Liver (tissue), 9 donors: ENCODE data around the gene USP48. TPM values are rescaled to one million over a fixed set of nuclear protein-coding genes. Genes with fewer than 3 reads are reported as not detected.

ENCODE experiments used
- DNase-seq: peaks from one replicate; pipeline ENCODE4 v3.0.0-alpha.2; 2017; ENCODE audit warnings: low spot score
- H3K27ac ChIP-seq, 2 donors: one replicate each; pipeline ENCODE4 v1.7.0; 2013; ENCODE audit warnings: inconsistent platforms in 2 of 2, low read length in 2 of 2, control low read depth in 1 of 2, low read depth in 1 of 2, mild to moderate bottlenecking in 1 of 2
- H3K27me3 ChIP-seq, 4 donors: one replicate each; pipeline versions ENCODE4 v1.6.1 to v1.7.0; 2013; ENCODE audit warnings: low read length in 3 of 4, inconsistent platforms in 1 of 4, mild to moderate bottlenecking in 1 of 4, moderate library complexity in 1 of 4; ENCODE audit not compliant: control insufficient read depth in 4 of 4, insufficient read depth in 4 of 4
- H3K36me3 ChIP-seq, 4 donors: one replicate each; pipeline versions ENCODE4 v1.6.1 to v1.7.0; 2013; ENCODE audit warnings: low read length in 3 of 4, mild to moderate bottlenecking in 3 of 4, low read depth in 1 of 4, moderate library complexity in 1 of 4; ENCODE audit not compliant: control insufficient read depth in 4 of 4, insufficient read depth in 3 of 4
- H3K4me1 ChIP-seq, 4 donors: one replicate each; pipeline versions ENCODE4 v1.6.1 to v1.7.0; 2013; ENCODE audit warnings: low read length in 3 of 4, mild to moderate bottlenecking in 3 of 4, moderate library complexity in 1 of 4; ENCODE audit not compliant: control insufficient read depth in 4 of 4, insufficient read depth in 4 of 4
- H3K4me3 ChIP-seq, 3 donors: one replicate each; pipeline versions ENCODE4 v1.6.1 to v1.7.0; 2013; ENCODE audit warnings: low read length in 3 of 3, control low read depth in 1 of 3, low read depth in 1 of 3, mild to moderate bottlenecking in 1 of 3
- H3K9ac ChIP-seq, 2 donors: one replicate each; pipeline ENCODE4 v1.7.0; 2013; ENCODE audit warnings: low read length in 2 of 2, mild to moderate bottlenecking in 2 of 2, moderate library complexity in 2 of 2, control low read depth in 1 of 2, low read depth in 1 of 2
- H3K9me3 ChIP-seq, 4 donors: one replicate each; pipeline versions ENCODE4 v1.6.1 to v1.7.0; 2013; ENCODE audit warnings: low read length in 3 of 4; ENCODE audit not compliant: control insufficient read depth in 4 of 4
- ATF3 ChIP-seq: IDR thresholded peaks from 2 replicates; pipeline ENCODE4 v1.6.1; 2016; ENCODE audit warnings: antibody characterized with exemption
- CTCF ChIP-seq: fragments of 150-350 bp; IDR thresholded peaks from 2 replicates; pipeline ENCODE4 v1.5.1; 2017; ENCODE audit warnings: improper control_type of control experiment, low read depth, low read length; ENCODE audit not compliant: missing input control
- EGR1 ChIP-seq, 2 donors: IDR thresholded peaks; 2 replicates each; pipeline ENCODE4 v1.6.1; 2016 to 2018; ENCODE audit warnings: antibody characterized with exemption in 2 of 2, low read depth in 2 of 2
- FOXA1 ChIP-seq: IDR thresholded peaks from 2 replicates; pipeline ENCODE4 v1.6.1; 2016; ENCODE audit warnings: antibody characterized with exemption
- FOXA2 ChIP-seq: IDR thresholded peaks from 2 replicates; pipeline ENCODE4 v1.6.1; 2016; ENCODE audit warnings: antibody characterized with exemption
- GABPA ChIP-seq, 2 donors: IDR thresholded peaks in 1 of 2; conservative IDR thresholded peaks in 1 of 2; 2 replicates each; pipeline ENCODE4 v1.6.1; 2016; ENCODE audit warnings: antibody characterized with exemption in 2 of 2, mild to moderate bottlenecking in 1 of 2, moderate library complexity in 1 of 2
- HNF4A ChIP-seq, 2 donors: conservative IDR thresholded peaks; 2 replicates each; pipeline ENCODE4 v1.6.1; 2016; ENCODE audit warnings: antibody characterized with exemption in 2 of 2, mild to moderate bottlenecking in 2 of 2
- HNF4G ChIP-seq: IDR thresholded peaks from 2 replicates; pipeline ENCODE4 v1.6.1; 2016; ENCODE audit warnings: antibody characterized with exemption
- JUND ChIP-seq, 2 donors: IDR thresholded peaks; 2 replicates each; pipeline ENCODE4 v1.6.1; 2016; ENCODE audit warnings: antibody characterized with exemption in 2 of 2
- MAX ChIP-seq: IDR thresholded peaks from 2 replicates; pipeline ENCODE4 v1.6.1; 2016; ENCODE audit warnings: antibody characterized with exemption
- NR2F2 ChIP-seq: IDR thresholded peaks from 2 replicates; pipeline ENCODE4 v1.6.1; 2016; ENCODE audit warnings: antibody characterized with exemption
- RAD21 ChIP-seq, 2 donors: IDR thresholded peaks; 2 replicates each; pipeline ENCODE4 v1.6.1; 2016; ENCODE audit warnings: antibody characterized with exemption in 2 of 2, mild to moderate bottlenecking in 2 of 2
- REST ChIP-seq: IDR thresholded peaks from 2 replicates; pipeline ENCODE4 v1.6.1; 2016; ENCODE audit warnings: antibody characterized with exemption, mild to moderate bottlenecking
- RXRA ChIP-seq, 2 donors: IDR thresholded peaks; 2 replicates each; pipeline ENCODE4 v1.6.1; 2017 to 2018; ENCODE audit warnings: antibody characterized with exemption in 2 of 2, mild to moderate bottlenecking in 1 of 2
- SP1 ChIP-seq: IDR thresholded peaks from 2 replicates; pipeline ENCODE4 v1.6.1; 2018; ENCODE audit warnings: antibody characterized with exemption, mild to moderate bottlenecking
- TAF1 ChIP-seq: conservative IDR thresholded peaks from 2 replicates; pipeline ENCODE4 v1.6.1; 2016; ENCODE audit warnings: antibody characterized with exemption, mild to moderate bottlenecking
- YY1 ChIP-seq: IDR thresholded peaks from 2 replicates; pipeline ENCODE4 v1.6.1; 2016; ENCODE audit warnings: antibody characterized with exemption, mild to moderate bottlenecking
- ZBTB33 ChIP-seq: IDR thresholded peaks from 2 replicates; pipeline ENCODE4 v1.6.1; 2016; ENCODE audit warnings: antibody characterized with exemption
- WGBS: extraction: QIAGEN DNeasy Blood & Tissue Kit; methylation state at CpG from one replicate; pipeline ENCODE4 v1.1.7; 2013; 5-methylcytosine and 5-hydroxymethylcytosine counted together
- polyA plus RNA-seq, 2 donors: library from polyadenylated mRNA; stranded (reverse) in 1 of 2; unstranded in 1 of 2; fragments of 200-250 nt in 1 of 2; fragments of >200 nt in 1 of 2; fragmentation: Nextera tagmentation in 1 of 2; extraction: Ambion mirVana in 1 of 2; gene quantifications; one replicate each; pipeline versions ENCODE4 v1.2.1 to v1.2.3, GENCODE V29; 2013 to 2015
- total RNA-seq, 2 donors: library from RNA; depleted of rRNA; stranded (reverse); fragments of >200 nt; gene quantifications; one replicate each; pipeline ENCODE4 v1.2.3, GENCODE V29; 2014
- donor health status: healthy.
- donor health status: healthy.
- donor health status: healthy.
- donor health status: healthy.
- donor health status: healthy.

USP48 gene
- total and polyA plus RNA-seq, 4 donors: 7.8 to 34.9 (median 23.1) TPM

- Histone ChIP-seq H3K36me3 (no peaks in the 10 kb centered on the region), H3K9ac (no peak overlapping the region), H3K4me3 (no peak overlapping the region), H3K27me3 (no peaks in the 10 kb centered on the region), H3K9me3 (peaks cover 0 to 7% (median 7%) of the 10 kb centered on the region in 4 donors), H3K4me1 (no peaks in the 10 kb centered on the region), H3K27ac (no peak overlapping the region)
- DNase-seq: no peak
- TF ChIP-seq FOXA2 (no peak), YY1 (no peak), MAX (no peak), NR2F2 (no peak), FOXA1 (no peak), SP1 (no peak), HNF4G (no peak), HNF4A (conservative IDR thresholded peaks at IDR 0.05) (no peak), JUND (IDR thresholded peaks at IDR 0.05) (no peak), CTCF (no peak), REST (no peak), EGR1 (IDR thresholded peaks at IDR 0.05; ENCODE audit: low read depth in 2 of 2) (no peak), ATF3 (no peak), RAD21 (IDR thresholded peaks at IDR 0.05) (no peak), GABPA (IDR thresholded peaks at IDR 0.05 in 1 of 2, conservative IDR thresholded peaks at IDR 0.05 in 1 of 2) (no peak), RXRA (IDR thresholded peaks at IDR 0.05) (no peak), TAF1 (no peak), ZBTB33 (no peak)
- WGBS: 93% methylated on average over 6 of the region's 6 CpGs
Measured at GRCh38 chr1:21795075-21795474, 12.1 kb upstream of the USP48 start.
